ENCODE results near the gene CTAG1A.
"Not testable (repeated sequence)": the region's sequence is repeated elsewhere in the genome, so short reads cannot be mapped to it uniquely, and the experiment has no call there.

CTAG1A gene

GRCh38 chrX:154620767-154621414, 36.0 kb downstream of the CTAG1A start:
- DNase-seq: not testable (repeated sequence)

GRCh38 chrX:154628960-154629359, 44.0 kb downstream of the CTAG1A start:
- DNase-seq: not testable (repeated sequence)

- not testable (repeated sequence) for DNase-seq
Measured at GRCh38 chrX:154630949-154631348, 46.0 kb downstream of the CTAG1A start.

GRCh38 chrX:154633661-154634060, 48.7 kb downstream of the CTAG1A start:
- DNase-seq: not testable (repeated sequence)

Data from NCI-H1048 (cell line).